Stimulated activated effector memory CD8-positive, alpha-beta T cell treated with anti-CD3 and anti-CD28 coated beads, Interleukin-12 subunit alpha, Interleukin-12 subunit beta, amount 100 ng/mL, for 72 hours (primary cell): ENCODE measurements around the gene MALAT1.

Experiments used
- ATAC-seq: fragments of 150-1000 bp; cut with Tn5 transposase; 2 replicates; pipeline ENCODE4 v1.10.0; 2021
- DNase-seq, 2 donors: peaks; one replicate each; pipeline ENCODE4 v3.0.0; 2021 to 2022; ENCODE audit warnings: low spot score in 2 of 2
- H3K27ac Mint-ChIP-seq: one replicate; pipeline ENCODE4 v1.8.0; 2022; ENCODE audit warnings: mild to moderate bottlenecking, mixed read lengths
- H3K36me3 Mint-ChIP-seq: one replicate; pipeline ENCODE4 v1.8.0; 2022; ENCODE audit warnings: mild to moderate bottlenecking, mixed read lengths
- H3K4me1 Mint-ChIP-seq: one replicate; pipeline ENCODE4 v1.8.0; 2022; ENCODE audit warnings: mixed read lengths
- H3K4me3 Mint-ChIP-seq: one replicate; pipeline ENCODE4 v1.8.0; 2022; ENCODE audit warnings: mild to moderate bottlenecking, mixed read lengths
- H3K9me3 Mint-ChIP-seq: one replicate; pipeline ENCODE4 v1.8.0; 2022; ENCODE audit warnings: mixed read lengths

The MALAT1 gene

DNA sequence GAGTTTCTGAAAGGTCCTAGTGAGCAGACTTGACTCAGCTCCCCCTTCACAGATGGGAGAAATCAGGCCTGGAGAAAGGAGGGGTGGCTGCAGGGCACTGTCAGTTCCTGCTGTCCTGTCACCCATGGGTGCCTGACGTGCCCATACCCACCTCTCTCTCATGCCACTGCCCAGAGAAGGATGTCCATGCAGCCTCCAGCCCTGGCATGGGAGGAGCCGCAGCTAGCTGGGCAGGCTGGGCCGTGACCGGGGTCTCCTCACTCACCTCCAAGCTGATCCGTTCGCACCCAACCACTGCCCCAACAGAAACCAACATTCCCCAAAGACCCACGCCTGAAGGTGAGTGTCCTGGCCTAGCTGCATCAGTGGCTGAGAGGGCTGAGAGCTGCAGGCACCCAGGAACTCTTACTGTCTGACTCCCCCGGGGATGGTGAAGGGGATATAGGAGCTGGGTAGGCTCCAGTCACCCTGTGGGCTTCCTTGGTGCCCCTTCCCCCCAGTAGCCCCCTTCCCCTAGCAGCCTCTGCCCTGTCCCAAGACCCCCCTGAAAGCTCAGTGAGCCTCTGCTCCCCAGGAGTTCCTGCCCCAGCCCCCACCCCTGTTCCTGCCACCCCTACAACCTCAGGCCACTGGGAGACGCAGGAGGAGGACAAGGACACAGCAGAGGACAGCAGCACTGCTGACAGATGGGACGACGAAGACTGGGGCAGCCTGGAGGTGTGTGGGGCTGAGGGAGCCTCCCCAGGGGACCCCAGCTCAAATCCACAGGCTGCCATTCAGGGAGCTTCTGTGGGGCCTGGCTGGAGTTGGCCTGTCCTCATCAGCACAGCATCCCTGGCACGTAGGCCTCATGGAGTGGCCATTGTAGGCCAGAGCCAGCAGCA lies 37.8 kb downstream of the MALAT1 start:
- Mint-ChIP-seq H3K36me3 (peaks cover 87% of the 10 kb centered on the region), H3K4me3 (no peak overlapping the region), H3K27ac (peak overlapping the region; percentile 85), H3K9me3 (no peaks in the 10 kb centered on the region), H3K4me1 (peaks cover 13% of the 10 kb centered on the region)
- no peak for DNase-seq
- ATAC-seq = no peak

GRCh38 chr11:65537296-65537597 lies 38.4 kb downstream of the MALAT1 start:
- H3K36me3 Mint-ChIP-seq = peaks cover 81% of the 10 kb centered on the region
- peak overlapping the region; percentile 85 for H3K27ac Mint-ChIP-seq
- DNase-seq (no peak), ATAC-seq (no peak)
- H3K9me3 Mint-ChIP-seq = no peaks in the 10 kb centered on the region
- peaks cover 19% of the 10 kb centered on the region for H3K4me1 Mint-ChIP-seq
- no peak overlapping the region for H3K4me3 Mint-ChIP-seq

GRCh38 chr11:65537620-65538231 lies 38.9 kb downstream of the MALAT1 start:
- peak overlapping the region; percentile 22 for H3K4me3 Mint-ChIP-seq
- H3K9me3 Mint-ChIP-seq = no peaks in the 10 kb centered on the region
- ATAC-seq (no peak), DNase-seq (no peak)
- peaks cover 77% of the 10 kb centered on the region for H3K36me3 Mint-ChIP-seq
- peak overlapping the region; percentile 85 for H3K27ac Mint-ChIP-seq
- peaks cover 23% of the 10 kb centered on the region for H3K4me1 Mint-ChIP-seq

GRCh38 chr11:65538232-65538914 lies 39.5 kb downstream of the MALAT1 start:
- peak overlapping the region; percentile 85 for H3K27ac Mint-ChIP-seq
- peak overlapping the region; percentile 22 for H3K4me3 Mint-ChIP-seq
- peaks cover 76% of the 10 kb centered on the region for H3K36me3 Mint-ChIP-seq
- no peaks in the 10 kb centered on the region for H3K9me3 Mint-ChIP-seq
- DNase-seq = no peak
- H3K4me1 Mint-ChIP-seq = peaks cover 26% of the 10 kb centered on the region
- no peak for ATAC-seq

DNA sequence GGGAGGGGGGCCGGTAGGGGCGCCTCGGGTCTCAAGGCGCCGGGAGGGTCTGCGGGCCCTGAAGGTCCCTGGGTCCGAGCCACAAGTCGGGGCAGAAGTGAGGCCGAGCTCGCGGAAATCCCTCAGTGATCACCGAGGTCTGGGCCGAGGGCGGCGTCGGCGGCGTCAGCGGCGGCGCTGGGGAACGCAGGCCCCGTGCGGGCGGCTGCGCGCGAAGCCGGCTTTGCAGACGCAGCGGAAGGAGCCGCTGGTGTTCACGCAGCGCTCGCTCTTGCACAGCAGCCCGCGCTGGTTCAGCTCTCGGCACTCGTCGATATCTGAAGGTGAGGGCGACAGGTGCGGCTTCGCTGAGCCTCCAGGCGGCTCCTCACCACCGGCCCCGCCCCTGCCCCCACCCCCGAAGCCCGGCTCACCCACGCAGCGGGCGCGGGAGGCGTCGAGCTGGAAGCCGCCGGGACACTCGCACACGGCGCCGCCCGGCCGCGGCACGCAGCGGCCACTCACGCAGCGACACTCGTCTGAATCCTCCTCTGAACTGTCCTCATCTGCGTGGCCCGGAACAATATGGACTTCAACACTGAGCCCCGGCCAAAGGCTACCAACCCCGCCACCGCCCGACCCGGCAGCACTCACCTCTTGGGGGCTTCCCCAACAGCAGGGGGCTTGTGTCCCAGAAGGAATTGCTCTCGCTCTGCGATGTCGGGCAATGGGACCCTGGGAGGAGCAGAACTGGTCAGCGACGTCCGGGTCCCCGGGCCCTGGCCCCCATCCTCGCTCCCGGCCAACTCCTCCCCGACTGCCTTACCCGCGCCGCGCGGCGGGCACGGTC lies 40.3 kb downstream of the MALAT1 start:
- ATAC-seq (no peak), DNase-seq (no peak)
- Mint-ChIP-seq H3K4me3 (peak overlapping the region; percentile 72), H3K4me1 (peaks cover 31% of the 10 kb centered on the region), H3K27ac (no peak overlapping the region), H3K9me3 (no peaks in the 10 kb centered on the region), H3K36me3 (peaks cover 74% of the 10 kb centered on the region)

DNA sequence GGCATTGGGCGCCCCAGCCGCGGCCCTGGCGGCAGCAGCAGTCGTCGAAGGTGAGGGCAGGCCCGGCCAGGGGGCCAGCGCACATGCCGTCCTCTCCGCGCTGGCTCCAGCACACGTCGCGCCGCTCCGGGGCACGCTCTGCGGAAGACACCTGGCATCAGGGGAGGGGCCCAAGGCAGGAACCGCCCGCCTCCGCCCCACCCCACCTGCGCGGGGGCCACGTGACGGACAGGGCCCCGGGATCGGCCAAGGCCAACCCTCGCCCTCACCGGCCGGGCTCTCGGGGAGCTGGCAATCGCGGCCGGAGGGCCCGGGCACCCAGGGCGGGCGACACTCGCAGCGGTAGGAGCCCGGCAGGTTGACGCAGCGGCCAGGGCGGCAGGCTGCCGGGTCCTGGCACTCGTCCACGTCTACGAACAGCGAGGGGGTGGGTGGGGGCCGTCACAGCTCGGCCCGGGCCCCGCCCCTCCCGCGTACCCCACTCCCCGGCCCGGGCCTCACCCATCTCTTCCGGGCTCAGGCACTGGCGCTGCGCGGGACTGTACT lies 41.0 kb downstream of the MALAT1 start:
- DNase-seq (no peak), ATAC-seq (peak; percentile 81)
- no peaks in the 10 kb centered on the region for H3K9me3 Mint-ChIP-seq
- peak overlapping the region; percentile 86 for H3K27ac Mint-ChIP-seq
- H3K36me3 Mint-ChIP-seq = peaks cover 71% of the 10 kb centered on the region
- H3K4me3 Mint-ChIP-seq = peak overlapping the region; percentile 72
- peaks cover 31% of the 10 kb centered on the region for H3K4me1 Mint-ChIP-seq

GRCh38 chr11:65540290-65541092 lies 41.6 kb downstream of the MALAT1 start:
- peak overlapping the region; percentile 72 for H3K4me3 Mint-ChIP-seq
- peaks cover 65% of the 10 kb centered on the region for H3K36me3 Mint-ChIP-seq
- peak; percentile 93 to 94 for DNase-seq
- peak; percentile 87 for ATAC-seq
- peaks cover 38% of the 10 kb centered on the region for H3K4me1 Mint-ChIP-seq
- peak overlapping the region; percentile 86 for H3K27ac Mint-ChIP-seq
- no peaks in the 10 kb centered on the region for H3K9me3 Mint-ChIP-seq

GRCh38 chr11:65541093-65541982 lies 42.5 kb downstream of the MALAT1 start:
- ATAC-seq (no peak), DNase-seq (no peak)
- Mint-ChIP-seq H3K27ac (peak overlapping the region; percentile 86), H3K4me1 (peaks cover 47% of the 10 kb centered on the region), H3K4me3 (peak overlapping the region; percentile 72), H3K9me3 (no peaks in the 10 kb centered on the region), H3K36me3 (peaks cover 67% of the 10 kb centered on the region)

DNA sequence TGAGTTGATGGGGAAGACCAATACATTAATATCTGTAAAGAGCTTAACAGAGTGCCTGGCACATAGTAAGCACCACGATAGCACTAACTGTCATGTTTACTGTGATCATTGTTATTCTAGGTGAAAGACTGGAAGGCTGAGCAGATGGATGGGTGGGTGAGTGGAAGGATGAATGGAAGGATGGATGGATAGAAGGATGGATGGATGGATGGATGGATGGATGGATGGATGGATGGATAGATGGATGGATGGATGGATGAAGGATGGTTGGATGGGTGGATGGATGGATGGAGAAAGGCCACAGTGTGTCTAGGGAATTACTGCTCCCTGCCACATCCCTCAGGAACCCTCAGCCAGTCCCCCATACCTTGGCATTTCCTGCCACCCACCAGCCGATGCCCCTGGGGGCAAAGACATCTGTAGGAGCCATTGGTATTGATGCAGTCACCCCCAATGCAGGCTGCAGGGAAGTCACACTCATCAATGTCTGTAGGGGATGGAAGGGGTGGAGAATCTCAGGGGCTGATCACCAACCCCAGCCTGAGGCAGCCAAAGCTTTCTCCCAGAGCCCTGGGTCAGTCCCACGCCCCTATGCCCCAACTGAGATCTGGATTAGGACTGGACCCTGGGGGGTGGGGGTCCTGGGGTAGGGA lies 44.0 kb downstream of the MALAT1 start:
- ATAC-seq = no peak
- peaks cover 51% of the 10 kb centered on the region for H3K36me3 Mint-ChIP-seq
- H3K9me3 Mint-ChIP-seq = no peaks in the 10 kb centered on the region
- DNase-seq = no peak
- no peak overlapping the region for H3K4me3 Mint-ChIP-seq
- peak overlapping the region; percentile 78 for H3K27ac Mint-ChIP-seq
- H3K4me1 Mint-ChIP-seq = peaks cover 59% of the 10 kb centered on the region

DNA sequence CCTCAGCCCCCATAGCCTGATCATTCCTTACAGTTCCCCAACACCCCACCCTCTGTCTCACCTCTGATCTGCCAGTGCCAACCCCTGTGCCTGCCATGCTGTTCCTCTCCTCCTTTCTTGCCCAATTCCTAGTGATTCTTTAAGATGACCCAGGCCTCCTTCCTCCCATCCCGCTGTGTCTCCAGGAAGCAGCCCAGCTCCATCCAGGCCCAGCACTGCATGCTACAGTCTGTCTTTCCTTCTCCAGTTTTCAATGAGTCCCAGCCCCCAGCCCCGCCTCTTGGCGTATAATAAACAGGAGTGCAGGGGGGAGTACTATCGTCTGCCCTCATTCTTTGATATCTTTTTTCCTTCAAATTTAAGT lies 47.0 kb downstream of the MALAT1 start:
- Mint-ChIP-seq H3K4me3 (peak overlapping the region; percentile 75), H3K4me1 (peaks cover 70% of the 10 kb centered on the region), H3K36me3 (peaks cover 48% of the 10 kb centered on the region), H3K27ac (peak overlapping the region; percentile 78), H3K9me3 (no peaks in the 10 kb centered on the region)
- DNase-seq (no peak), ATAC-seq (no peak)

DNA sequence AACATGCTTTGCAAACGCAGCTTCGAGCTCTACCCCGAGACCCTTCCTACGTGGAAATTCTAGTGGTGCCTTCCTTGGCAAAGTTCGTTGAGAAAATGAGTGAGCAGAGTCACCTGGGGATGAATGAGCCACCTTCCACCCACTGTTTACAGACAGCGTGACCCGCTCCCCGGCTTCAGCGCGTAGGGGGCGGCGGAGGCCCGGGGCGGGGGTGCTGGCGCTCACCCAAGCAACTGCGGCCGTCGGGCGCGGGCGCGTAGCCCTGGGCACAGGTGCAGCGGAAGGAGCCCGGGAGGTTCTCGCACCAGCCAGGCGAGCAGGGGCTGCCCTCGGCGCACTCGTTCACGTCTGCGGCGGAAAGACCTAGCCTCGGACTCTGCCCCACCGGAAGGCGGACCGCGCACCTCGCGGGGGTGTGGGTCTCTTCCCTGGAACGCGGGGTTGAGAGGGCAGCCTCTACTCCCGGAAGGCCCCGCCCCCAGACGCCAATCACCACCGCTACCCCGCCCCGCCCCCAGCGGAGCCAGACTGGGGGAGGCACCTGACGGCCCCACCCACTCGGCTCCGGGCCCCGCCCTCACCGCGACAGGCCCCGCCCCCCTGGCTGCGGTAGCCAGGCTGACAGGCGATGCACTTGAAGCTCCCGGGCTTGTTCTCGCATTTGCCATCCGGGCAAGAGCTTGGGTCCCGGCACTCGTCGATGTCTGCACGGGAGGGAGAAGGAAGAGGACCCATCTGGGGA lies 47.5 kb downstream of the MALAT1 start:
- Mint-ChIP-seq H3K4me3 (peak overlapping the region; percentile 75), H3K4me1 (peaks cover 71% of the 10 kb centered on the region), H3K27ac (peak overlapping the region; percentile 78), H3K9me3 (no peaks in the 10 kb centered on the region), H3K36me3 (peaks cover 51% of the 10 kb centered on the region)
- ATAC-seq = peak; percentile 86
- DNase-seq = peak; percentile 100

DNA sequence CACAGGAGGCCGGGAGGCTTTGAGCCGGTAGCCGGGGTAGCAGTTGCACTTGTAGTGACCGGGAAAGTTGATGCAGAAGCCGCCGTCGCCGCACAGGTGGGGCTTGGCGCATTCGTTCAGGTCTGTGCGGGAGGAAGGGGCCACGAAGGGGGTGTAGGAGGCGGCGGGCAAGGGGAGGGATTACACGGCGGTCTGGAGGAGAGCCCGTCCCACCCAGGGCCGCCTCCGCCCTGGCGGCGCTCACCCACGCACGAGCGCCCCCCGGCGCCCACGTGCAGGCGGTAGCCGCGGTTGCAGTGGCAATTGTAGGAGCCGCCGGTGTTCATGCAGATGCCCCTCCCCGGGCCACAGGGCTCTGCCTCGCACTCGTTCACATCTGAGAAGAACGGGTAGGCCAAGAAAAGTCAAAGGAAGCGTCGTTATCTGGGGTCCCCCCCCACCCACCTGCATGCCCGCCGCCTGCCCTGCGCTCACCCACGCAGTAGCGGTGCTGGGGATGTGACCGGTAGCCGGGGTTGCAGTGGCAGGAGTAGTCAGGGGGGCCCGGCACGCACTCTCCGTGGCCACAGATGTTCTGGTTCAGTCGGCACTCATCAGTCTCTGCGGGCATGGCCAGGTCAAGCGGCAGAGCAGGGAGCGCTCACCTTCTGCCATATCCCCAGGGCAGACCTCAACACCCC lies 48.7 kb downstream of the MALAT1 start:
- H3K27ac Mint-ChIP-seq = peak overlapping the region; percentile 62
- DNase-seq = no peak
- no peak for ATAC-seq
- H3K36me3 Mint-ChIP-seq = peaks cover 60% of the 10 kb centered on the region
- peaks cover 72% of the 10 kb centered on the region for H3K4me1 Mint-ChIP-seq
- peak overlapping the region; percentile 75 for H3K4me3 Mint-ChIP-seq
- H3K9me3 Mint-ChIP-seq = no peaks in the 10 kb centered on the region
